Activated B cell treated with CpG ODN at 0.5 μM for 24 hours (primary cell): ENCODE data around the gene LDLRAD3. TPM values are rescaled to one million over a fixed set of nuclear protein-coding genes. Genes with fewer than 3 reads are reported as not detected.

Experiments
- ATAC-seq: fragments of 200-7000 bp; cut with Tn5 transposase; one replicate; pipeline ENCODE4 v1.10.0; 2021; ENCODE audit warnings: low read depth, mild to moderate bottlenecking, moderate library complexity
- CTCF ChIA-PET: fragments of 350-600 bp; sonication (Branson Sonifier 250); formaldehyde crosslinking; loops from one replicate; lab custom pipeline; 2021; ENCODE audit warnings: antibody characterized with exemption; lab: Charles Lee
- POLR2A ChIA-PET: fragments of 350-600 bp; sonication (Branson Sonifier 250); formaldehyde crosslinking; loops from one replicate; lab custom pipeline; 2021; ENCODE audit warnings: antibody characterized with exemption; lab: Charles Lee
- DNase-seq: peaks from one replicate; pipeline ENCODE4 v3.0.0; 2022
- H3K27ac Mint-ChIP-seq: one replicate; pipeline ENCODE4 v1.8.0; 2020; ENCODE audit warnings: mixed read lengths
- H3K27me3 Mint-ChIP-seq: one replicate; pipeline ENCODE4 v1.8.0; 2021; ENCODE audit warnings: mixed read lengths
- H3K36me3 Mint-ChIP-seq: one replicate; pipeline ENCODE4 v1.8.0; 2021; ENCODE audit warnings: low read depth, mixed read lengths
- H3K4me1 Mint-ChIP-seq: one replicate; pipeline ENCODE4 v1.8.0; 2021; ENCODE audit warnings: mixed read lengths
- H3K4me3 Mint-ChIP-seq: one replicate; pipeline ENCODE4 v1.8.0; 2020; ENCODE audit warnings: mild to moderate bottlenecking, mixed read lengths
- H3K9me3 Mint-ChIP-seq: one replicate; pipeline ENCODE4 v1.8.0; 2020; ENCODE audit warnings: mixed read lengths
- CTCF ChIP-seq: fragments of 200-600 bp; IDR thresholded peaks from one replicate; pipeline ENCODE4 v1.8.0; 2022; ENCODE audit warnings: antibody characterized with exemption, mild to moderate bottlenecking
- intact Hi-C: fragments of 100-400 bp; cut with micrococcal nuclease; formaldehyde crosslinking; loops from one replicate; pipeline ENCODE4 v1.15.1; 2024
- total RNA-seq: library from RNA; stranded (reverse); gene quantifications from 2 replicates; pipeline ENCODE4 v1.2.3, GENCODE V29; 2022

The LDLRAD3 gene
- total RNA-seq, 1 donor from 2014 or later: not detected

- POLR2A ChIA-PET: no interaction called here
- ATAC-seq (no peak), DNase-seq (no peak)
- H3K27ac Mint-ChIP-seq: no peak overlapping the region
- CTCF ChIA-PET: no interaction called here
- H3K4me3 Mint-ChIP-seq: no peak overlapping the region
- peaks cover 7% of the 10 kb centered on the region for H3K27me3 Mint-ChIP-seq
- H3K9me3 Mint-ChIP-seq: no peaks in the 10 kb centered on the region
- no peaks in the 10 kb centered on the region for H3K4me1 Mint-ChIP-seq
- no peaks in the 10 kb centered on the region for H3K36me3 Mint-ChIP-seq
- TF ChIP-seq CTCF: no peak
- intact Hi-C loops: no loop called here
These were observed 179.7 kb downstream of the LDLRAD3 start for GRCh38 chr11:36123336-36124101.

- ATAC-seq (no peak), DNase-seq (no peak)
- no peaks in the 10 kb centered on the region for H3K4me1 Mint-ChIP-seq
- no peak for TF ChIP-seq CTCF
- CTCF ChIA-PET: no interaction called here
- peaks cover 20% of the 10 kb centered on the region for H3K27me3 Mint-ChIP-seq
- H3K36me3 Mint-ChIP-seq: no peaks in the 10 kb centered on the region
- no peak overlapping the region for H3K4me3 Mint-ChIP-seq
- H3K27ac Mint-ChIP-seq: no peak overlapping the region
- POLR2A ChIA-PET: no interaction called here
- H3K9me3 Mint-ChIP-seq: no peaks in the 10 kb centered on the region
- intact Hi-C loops: no loop called here
These were observed 182.8 kb downstream of the LDLRAD3 start for GRCh38 chr11:36126678-36127077.

GRCh38 chr11:36127550-36127949, 183.7 kb downstream of the LDLRAD3 start:
- intact Hi-C loops: no loop called here
- no peak for TF ChIP-seq CTCF
- ATAC-seq: no peak
- Mint-ChIP-seq H3K27me3 (peaks cover 20% of the 10 kb centered on the region), H3K4me1 (no peaks in the 10 kb centered on the region), H3K27ac (no peak overlapping the region), H3K36me3 (no peaks in the 10 kb centered on the region), H3K4me3 (no peak overlapping the region), H3K9me3 (no peaks in the 10 kb centered on the region)
- CTCF ChIA-PET: no interaction called here
- DNase-seq: no peak
- POLR2A ChIA-PET: no interaction called here

- H3K36me3 Mint-ChIP-seq: no peaks in the 10 kb centered on the region
- DNase-seq: no peak
- no peaks in the 10 kb centered on the region for H3K9me3 Mint-ChIP-seq
- intact Hi-C loops: loop anchor here (5.0 kb wide), 1 partner anchor 308 kb away; no protein-coding TSS in a partner anchor
- no peaks in the 10 kb centered on the region for H3K4me1 Mint-ChIP-seq
- H3K4me3 Mint-ChIP-seq: no peak overlapping the region
- peaks cover 20% of the 10 kb centered on the region for H3K27me3 Mint-ChIP-seq
- H3K27ac Mint-ChIP-seq: no peak overlapping the region
- ATAC-seq: no peak
- TF ChIP-seq CTCF: no peak
- ChIA-PET CTCF (interaction anchor here (1.4 kb wide), 1 partner anchor 19 kb away, joined by 3 read pairs; no protein-coding TSS in a partner anchor), POLR2A (no interaction called here)
These were observed 186.1 kb downstream of the LDLRAD3 start for GRCh38 chr11:36129955-36130354.

GRCh38 chr11:36130401-36130800, 186.5 kb downstream of the LDLRAD3 start:
- intact Hi-C loops: loop anchor here (5.0 kb wide), 1 partner anchor 308 kb away; no protein-coding TSS in a partner anchor

More at GRCh38 chr11:36130401-36130800, 186.5 kb downstream of the LDLRAD3 start:
- Mint-ChIP-seq H3K4me1 (no peaks in the 10 kb centered on the region), H3K4me3 (no peak overlapping the region), H3K27me3 (peaks cover 17% of the 10 kb centered on the region), H3K36me3 (no peaks in the 10 kb centered on the region), H3K9me3 (no peaks in the 10 kb centered on the region), H3K27ac (no peak overlapping the region)
- ChIA-PET POLR2A (no interaction called here), CTCF (interaction anchor here (1.4 kb wide), 1 partner anchor 19 kb away, joined by 3 read pairs; no protein-coding TSS in a partner anchor)
- TF ChIP-seq CTCF: no peak
- DNase-seq (no peak), ATAC-seq (no peak)
